K562 (cell line): ENCODE results near the gene SDHAF4. TPM values are rescaled to one million over a fixed set of nuclear protein-coding genes. Genes with fewer than 3 reads are reported as not detected.

Experiments used
- CBX3 ChIP-seq, 2 experiments: IDR thresholded peaks; 1 replicate in 1 of 2; 2 replicates in 1 of 2; pipeline ENCODE4 v1.6.1; 2012; ENCODE audit warnings: inconsistent platforms in 2 of 2, low read length in 2 of 2, borderline replicate concordance in 1 of 2, control low read depth in 1 of 2
- CTBP1 ChIP-seq: fragments of 450-650 bp; IDR thresholded peaks from 2 replicates; pipeline ENCODE4 v1.6.1; 2016; ENCODE audit warnings: borderline replicate concordance
- ELF2 ChIP-seq: fragments of 250-450 bp; sonication (Bioruptor Pico); IDR thresholded peaks from 2 replicates; pipeline ENCODE4 v1.5.0; 2021; ENCODE audit warnings: mild to moderate bottlenecking
- ERF ChIP-seq: fragments of 450-650 bp; formaldehyde crosslinking; IDR thresholded peaks from 2 replicates; pipeline ENCODE4 v1.4.0; 2020; ENCODE audit warnings: mild to moderate bottlenecking, mixed read lengths
- HSF4 ChIP-seq: fragments of 250-450 bp; sonication (Bioruptor Pico); IDR thresholded peaks from 2 replicates; pipeline ENCODE4 v2.1.2; 2022; ENCODE audit warnings: mild to moderate bottlenecking, moderate library complexity, borderline replicate concordance
- KLF6 ChIP-seq: fragments of 250-450 bp; sonication (Bioruptor Pico); IDR thresholded peaks from 2 replicates; pipeline ENCODE4 v1.4.0; 2020; ENCODE audit warnings: mild to moderate bottlenecking, moderate library complexity, borderline replicate concordance
- MEF2D ChIP-seq: conservative IDR thresholded peaks from 2 replicates; pipeline ENCODE4 v1.6.1; 2016; ENCODE audit warnings: low read depth, missing genetic modification characterization, missing compliant biosample characterization
- MITF ChIP-seq: IDR thresholded peaks from 2 replicates; pipeline ENCODE4 v1.6.1; 2014; ENCODE audit warnings: antibody characterized with exemption
- NCOR1 ChIP-seq: fragments of 450-650 bp; IDR thresholded peaks from 2 replicates; pipeline ENCODE4 v1.6.1; 2016; ENCODE audit warnings: mild to moderate bottlenecking, moderate library complexity
- NR2C1 ChIP-seq, 2 experiments: fragments of 450-650 bp; IDR thresholded peaks; 2 replicates each; pipeline ENCODE4 v1.6.1; 2017; ENCODE audit warnings: mild to moderate bottlenecking in 2 of 2, antibody characterized with exemption in 1 of 2, inconsistent platforms in 1 of 2, missing compliant biosample characterization in 1 of 2, missing genetic modification characterization in 1 of 2
- SMAD4 ChIP-seq: fragments of 250-450 bp; sonication (Bioruptor Pico); conservative IDR thresholded peaks from 2 replicates; pipeline ENCODE4 v1.8.0; 2021; ENCODE audit warnings: inconsistent platforms, mild to moderate bottlenecking, moderate library complexity
- SP2 ChIP-seq: IDR thresholded peaks from 2 replicates; pipeline ENCODE4 v1.6.1; 2011; ENCODE audit warnings: mild to moderate bottlenecking, low read depth, low read length, moderate library complexity; ENCODE audit not compliant: poor library complexity, severe bottlenecking; ENCODE audit errors: extremely low read depth
- SRF ChIP-seq, 2 experiments: fragments of 250-450, 450-650 bp in 1 of 2; sonication (Bioruptor Pico) in 1 of 2; sonication (generic) in 1 of 2; formaldehyde crosslinking; IDR thresholded peaks; 2 replicates each; pipeline versions ENCODE4 v1.5.0 to v1.5.1; 2020 to 2022; ENCODE audit warnings: mild to moderate bottlenecking in 1 of 2, missing genetic modification reagents in 1 of 2
- SRSF7 ChIP-seq: fragments of 200-400 bp; formaldehyde crosslinking; optimal IDR thresholded peaks from 2 replicates; pipeline ENCODE3; 2017; ENCODE audit warnings: mild to moderate bottlenecking, low read depth, low read length
- TAF7 ChIP-seq: fragments of 450-650 bp; IDR thresholded peaks from 2 replicates; pipeline ENCODE4 v1.6.1; 2016; ENCODE audit warnings: missing genetic modification characterization, missing compliant biosample characterization
- XRCC5 ChIP-seq: fragments of 200-400 bp; formaldehyde crosslinking; IDR thresholded peaks from 2 replicates; pipeline ENCODE4 v1.6.1; 2017; ENCODE audit warnings: low read depth, mild to moderate bottlenecking, low read length
- ZFX ChIP-seq: sonication (generic); formaldehyde crosslinking; IDR thresholded peaks from 2 replicates; pipeline ENCODE4 v1.8.0; 2022; ENCODE audit warnings: mild to moderate bottlenecking, missing genetic modification reagents, moderate library complexity
- ZNF408 ChIP-seq: fragments of 250-450 bp; sonication (Bioruptor Pico); IDR thresholded peaks from 2 replicates; pipeline ENCODE4 v1.4.0; 2020; ENCODE audit warnings: low read depth, mild to moderate bottlenecking, moderate library complexity
- ZNF584 ChIP-seq: fragments of 200-800 bp; sonication (Bioruptor generic); IDR thresholded peaks from 2 replicates; pipeline ENCODE4 v1.6.1; 2016; ENCODE audit warnings: low read depth, mild to moderate bottlenecking, missing genetic modification characterization, missing compliant biosample characterization
- ZNF717 ChIP-seq: fragments of 250-450 bp; sonication (Bioruptor Pico); IDR thresholded peaks from 2 replicates; pipeline ENCODE4 v1.5.0; 2021
- ZNF77 ChIP-seq: fragments of 250-450 bp; sonication (Bioruptor Pico); IDR thresholded peaks from 2 replicates; pipeline ENCODE4 v1.5.0; 2020
- polyA plus RNA-seq, 8 experiments: library from polyadenylated mRNA; depleted of rRNA in 4 of 8; stranded (reverse) in 5 of 8; unstranded in 3 of 8; fragments of >200 nt; fragmentation: Nextera tagmentation in 2 of 8; fragmentation: Illumina TruSeq in 1 of 8; extraction: Ambion mirVana in 2 of 8; extraction: Trizol in 1 of 8; gene quantifications; 2 replicates each; pipeline versions ENCODE4 v1.2.1 to v1.2.3, GENCODE V29; 2011 to 2014; ENCODE audit warnings: inconsistent platforms in 1 of 8, missing spikeins in 1 of 8
- total RNA-seq, 7 experiments: library from RNA; depleted of rRNA in 6 of 7; stranded (reverse); fragments of >200 nt in 6 of 7; fragmentation: Illumina TruSeq in 2 of 7; extraction: Trizol in 2 of 7; gene quantifications; 2 replicates each; pipeline versions ENCODE4 v1.2.1 to v1.2.3, GENCODE V29; 2011 to 2021; ENCODE audit warnings: low replicate concordance in 1 of 7
- TF ChIP-seq, protein P1 (sequence below), 2 experiments: IDR thresholded peaks; 2 replicates each; pipeline ENCODE4 v1.6.1; 2011; ENCODE audit warnings: borderline replicate concordance in 1 of 2, control low read depth in 1 of 2, low read depth in 1 of 2, low read length in 1 of 2, mild to moderate bottlenecking in 1 of 2, mixed read lengths in 1 of 2, moderate library complexity in 1 of 2; ENCODE audit not compliant: insufficient read depth in 1 of 2, insufficient read length in 1 of 2, poor library complexity in 1 of 2, severe bottlenecking in 1 of 2; ENCODE audit errors: extremely low read depth in 1 of 2
- TF ChIP-seq, protein P2 (sequence below): fragments of 250-450 bp; sonication (Bioruptor Pico); IDR thresholded peaks from 2 replicates; pipeline ENCODE4 v1.8.0; 2021; ENCODE audit warnings: moderate library complexity, mild to moderate bottlenecking, inconsistent platforms
- TF ChIP-seq, protein P3 (sequence below): sonication (generic); formaldehyde crosslinking; IDR thresholded peaks from 2 replicates; pipeline ENCODE4 v1.8.0; 2022; ENCODE audit warnings: missing genetic modification reagents, mild to moderate bottlenecking, borderline replicate concordance
- TF ChIP-seq, protein P4 (sequence below): fragments of 450-650 bp; IDR thresholded peaks from 2 replicates; pipeline ENCODE4 v1.6.1; 2016; ENCODE audit warnings: low read depth, mild to moderate bottlenecking, moderate library complexity

SDHAF4 gene
- total and polyA plus RNA-seq, 9 of the 15 experiments (the other 6 are each of a cell fraction or from before 2014, with no cell fraction given), result 3.5 to 12.0 (median 6.2) TPM

GRCh38 chr6:70566751-70567382 is at the start of gene SDHAF4 (continued):
- TF ChIP-seq SRSF7, result no peak
- TF ChIP-seq ZNF77, result no peak
- no peak for TF ChIP-seq CBX3 (IDR thresholded peaks at IDR 0.05; ENCODE audit: borderline replicate concordance in 1 of 2, low read length in 2 of 2)
- TF ChIP-seq MEF2D (tag), result no peak
- peak; percentile 90 for TF ChIP-seq ZFX
- no peak for TF ChIP-seq MITF
- peak; percentile 41; the same call in 1 of the 2 replicates for TF ChIP-seq CTBP1
- no peak for TF ChIP-seq ELF2 (CRISPR knock-in tag)
- no peak for TF ChIP-seq XRCC5
- no peak for TF ChIP-seq KLF6 (CRISPR knock-in tag)
- TF ChIP-seq ERF (CRISPR knock-in tag), result no peak
- TF ChIP-seq ZNF584, result no peak
- TF ChIP-seq ZNF717 (CRISPR knock-in tag), result no peak
- TF ChIP-seq SMAD4, result no peak
- TF ChIP-seq NCOR1, result no peak
- TF ChIP-seq, protein P1, sequence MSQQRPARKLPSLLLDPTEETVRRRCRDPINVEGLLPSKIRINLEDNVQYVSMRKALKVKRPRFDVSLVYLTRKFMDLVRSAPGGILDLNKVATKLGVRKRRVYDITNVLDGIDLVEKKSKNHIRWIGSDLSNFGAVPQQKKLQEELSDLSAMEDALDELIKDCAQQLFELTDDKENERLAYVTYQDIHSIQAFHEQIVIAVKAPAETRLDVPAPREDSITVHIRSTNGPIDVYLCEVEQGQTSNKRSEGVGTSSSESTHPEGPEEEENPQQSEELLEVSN (IDR thresholded peaks at IDR 0.05; ENCODE audit: borderline replicate concordance in 1 of 2, extremely low read depth in 1 of 2, insufficient read depth in 1 of 2, insufficient read length in 1 of 2, low read depth in 1 of 2, low read length in 1 of 2, poor library complexity in 1 of 2, severe bottlenecking in 1 of 2), result peak; percentile 83
- TF ChIP-seq NR2C1 (IDR thresholded peaks at IDR 0.05), result no peak
- TF ChIP-seq NR2C1 (tag; IDR thresholded peaks at IDR 0.05), result peak; percentile 27; the same call in 1 of the 2 replicates
- no peak for TF ChIP-seq TAF7 (tag)
- TF ChIP-seq, protein P2, sequence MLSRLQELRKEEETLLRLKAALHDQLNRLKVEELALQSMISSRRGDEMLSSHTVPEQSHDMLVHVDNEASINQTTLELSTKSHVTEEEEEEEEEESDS, result no peak
- TF ChIP-seq HSF4 (CRISPR knock-in tag), result no peak
- peak in 1 of 2 experiments; percentile 63; a peak in 1 of 4 replicates for TF ChIP-seq SRF (CRISPR knock-in tag; IDR thresholded peaks at IDR 0.05)
- TF ChIP-seq, protein P3, sequence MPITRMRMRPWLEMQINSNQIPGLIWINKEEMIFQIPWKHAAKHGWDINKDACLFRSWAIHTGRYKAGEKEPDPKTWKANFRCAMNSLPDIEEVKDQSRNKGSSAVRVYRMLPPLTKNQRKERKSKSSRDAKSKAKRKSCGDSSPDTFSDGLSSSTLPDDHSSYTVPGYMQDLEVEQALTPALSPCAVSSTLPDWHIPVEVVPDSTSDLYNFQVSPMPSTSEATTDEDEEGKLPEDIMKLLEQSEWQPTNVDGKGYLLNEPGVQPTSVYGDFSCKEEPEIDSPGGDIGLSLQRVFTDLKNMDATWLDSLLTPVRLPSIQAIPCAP (CRISPR knock-in tag), result no peak
- TF ChIP-seq, protein P4, sequence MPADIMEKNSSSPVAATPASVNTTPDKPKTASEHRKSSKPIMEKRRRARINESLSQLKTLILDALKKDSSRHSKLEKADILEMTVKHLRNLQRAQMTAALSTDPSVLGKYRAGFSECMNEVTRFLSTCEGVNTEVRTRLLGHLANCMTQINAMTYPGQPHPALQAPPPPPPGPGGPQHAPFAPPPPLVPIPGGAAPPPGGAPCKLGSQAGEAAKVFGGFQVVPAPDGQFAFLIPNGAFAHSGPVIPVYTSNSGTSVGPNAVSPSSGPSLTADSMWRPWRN, result no peak
- TF ChIP-seq SP2, result no peak
- no peak for TF ChIP-seq ZNF408 (CRISPR knock-in tag)
